Stimulated activated CD4-positive, alpha-beta T cell treated with anti-CD3 and anti-CD28 coated beads, TNF-alpha, amount 100 ng/mL, for 1 hour (primary cell): ENCODE results near the gene CYP21A2.

ENCODE experiments used
- DNase-seq, 3 donors: peaks; one replicate each; pipeline ENCODE4 v3.0.0-alpha.2; 2020; ENCODE audit warnings: low read depth in 3 of 3, low spot score in 1 of 3

The CYP21A2 gene

DNA sequence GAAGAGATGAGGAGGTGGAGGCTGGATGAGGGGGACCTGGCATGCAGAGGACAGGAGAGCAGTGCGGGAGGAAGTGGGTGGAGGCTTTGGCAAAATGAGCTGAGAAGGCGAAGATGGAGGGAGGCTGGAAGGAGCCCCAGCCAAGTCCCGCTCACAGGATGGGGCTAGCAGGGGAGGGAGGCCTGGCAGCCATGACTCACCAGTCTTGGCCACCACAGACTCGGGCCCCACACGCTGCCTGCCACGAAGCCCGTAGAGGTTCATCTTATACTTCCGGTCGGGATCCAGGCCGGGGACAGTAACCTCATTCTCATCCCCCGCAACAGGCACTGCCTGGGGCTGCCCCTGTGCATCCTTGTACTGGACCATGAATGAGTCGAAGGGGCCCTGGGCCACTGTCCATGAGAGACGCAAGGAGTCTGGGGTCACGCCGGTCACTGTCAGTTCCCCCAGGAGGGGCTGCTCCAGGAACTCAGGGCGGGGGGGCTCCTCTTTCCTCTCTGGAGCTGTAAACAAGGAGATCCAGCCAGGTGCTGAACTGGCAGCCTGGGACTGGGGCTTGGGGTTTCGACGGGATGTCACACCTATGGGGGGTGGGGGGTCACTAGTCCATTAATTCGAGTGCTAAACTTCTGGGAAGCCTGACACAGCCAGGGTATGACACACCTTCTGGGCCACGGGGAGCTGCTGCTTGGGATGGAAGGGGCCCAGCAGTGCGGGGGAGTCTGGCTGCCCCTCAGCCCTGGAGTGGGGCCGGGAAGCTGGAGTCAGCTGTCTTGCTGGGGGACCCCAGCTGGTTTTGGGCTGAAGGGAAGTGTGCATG lies 43.2 kb downstream of the CYP21A2 start:
- no peak for DNase-seq

DNA sequence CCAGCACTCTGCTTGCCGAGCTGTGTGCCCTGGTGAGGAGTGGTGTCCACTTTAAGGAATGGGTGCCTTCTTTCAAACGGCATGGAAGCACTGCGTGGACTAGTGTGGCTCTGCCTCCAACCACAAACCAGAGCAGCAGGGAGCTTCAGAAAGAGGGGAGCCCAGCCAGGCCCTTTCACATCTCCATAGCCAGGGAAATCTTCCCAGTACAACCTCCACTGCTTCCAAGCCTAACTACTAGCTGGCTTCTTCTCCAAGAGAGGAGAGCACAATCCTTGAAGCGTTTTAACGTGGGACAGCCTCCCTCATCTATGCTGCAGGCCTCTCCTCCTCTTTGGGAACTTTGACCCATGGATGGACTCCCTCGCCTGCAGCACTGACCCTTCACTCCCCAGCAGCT lies 44.3 kb downstream of the CYP21A2 start:
- DNase-seq, result no peak

DNA sequence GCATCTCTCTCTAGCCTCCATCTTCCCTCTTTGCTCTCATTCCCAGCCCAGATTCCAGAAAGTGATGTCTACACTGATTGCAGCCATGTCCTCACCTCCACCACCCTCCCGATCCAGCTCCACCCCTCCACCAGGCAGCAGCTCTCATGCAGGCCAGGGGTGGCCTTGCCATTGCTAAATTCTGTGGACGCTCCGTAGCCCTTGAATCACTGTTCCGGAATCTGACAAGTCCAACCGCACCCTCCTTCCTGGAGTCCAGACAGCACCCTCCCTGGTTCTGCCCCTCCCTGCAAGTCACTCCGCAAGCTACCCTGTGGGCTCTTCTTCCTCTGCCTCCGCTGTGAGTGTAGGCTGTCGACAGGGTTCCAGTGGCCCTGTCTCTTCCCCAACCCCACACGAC lies 44.7 kb downstream of the CYP21A2 start:
- no peak for DNase-seq

DNA sequence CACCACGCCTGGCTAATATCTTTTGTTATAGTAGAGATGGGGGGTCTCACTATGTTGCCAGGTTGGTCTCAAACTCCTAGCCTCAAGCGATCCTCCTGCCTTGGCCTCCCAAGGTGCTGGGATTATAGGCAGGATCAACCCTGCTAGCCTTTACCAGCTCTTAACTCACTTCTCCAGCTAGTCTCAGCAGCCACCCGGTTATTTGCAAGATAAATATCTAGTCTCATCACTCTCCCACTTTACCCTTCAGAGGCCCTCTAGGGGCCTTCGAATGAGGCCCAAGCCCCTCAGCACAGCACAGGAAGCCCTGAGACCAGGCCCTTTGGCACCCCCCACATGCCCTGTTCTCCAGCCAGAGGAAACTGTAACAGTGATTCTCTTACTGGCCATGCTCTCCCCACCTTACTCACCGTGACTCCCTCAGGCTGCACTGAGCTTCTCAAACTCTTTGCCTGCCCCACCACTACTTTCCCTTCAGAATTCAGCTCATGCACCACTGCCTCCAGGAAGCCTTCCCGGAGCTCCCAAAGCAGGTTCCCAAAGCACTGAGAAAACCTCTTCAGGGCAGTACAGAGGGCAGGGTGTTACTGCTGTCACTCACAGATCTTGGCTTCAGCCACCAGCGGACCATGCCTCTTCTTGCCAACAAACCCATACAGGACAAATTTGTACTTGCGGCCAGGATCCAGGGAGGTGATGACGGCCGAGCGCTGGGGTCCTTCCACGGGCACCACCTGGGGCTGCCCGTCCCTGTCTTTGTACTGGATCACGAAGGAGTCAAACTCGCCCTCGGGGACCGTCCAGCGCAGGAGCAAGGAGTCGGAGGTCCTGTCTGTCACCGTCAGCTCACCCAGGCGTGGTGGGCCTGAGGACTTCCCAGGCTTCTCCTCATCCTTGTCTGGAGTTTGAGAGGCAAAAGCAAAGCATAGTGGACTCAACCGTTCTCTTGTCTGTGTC lies 45.9 kb downstream of the CYP21A2 start:
- DNase-seq, result no peak

DNA sequence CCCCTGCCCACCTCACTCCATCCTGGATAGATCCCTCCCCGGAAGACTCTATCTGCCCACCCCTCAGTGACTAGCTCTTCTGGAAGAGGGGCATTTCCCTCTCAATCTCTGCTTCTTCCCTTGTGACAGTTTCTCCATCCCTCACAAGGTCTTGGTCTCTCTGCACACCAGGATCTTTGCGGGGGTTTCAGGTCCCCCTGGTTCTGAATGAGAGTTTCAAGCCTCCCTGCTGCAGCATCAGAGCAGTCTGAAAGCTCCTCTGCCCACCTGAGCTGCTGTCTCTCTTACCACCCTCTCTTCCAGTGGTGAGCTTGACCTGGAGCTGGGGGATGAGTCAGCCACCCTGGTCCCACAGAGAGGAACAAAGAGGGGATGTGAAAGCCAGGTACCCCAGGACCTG lies 46.6 kb downstream of the CYP21A2 start:
- no peak for DNase-seq

DNA sequence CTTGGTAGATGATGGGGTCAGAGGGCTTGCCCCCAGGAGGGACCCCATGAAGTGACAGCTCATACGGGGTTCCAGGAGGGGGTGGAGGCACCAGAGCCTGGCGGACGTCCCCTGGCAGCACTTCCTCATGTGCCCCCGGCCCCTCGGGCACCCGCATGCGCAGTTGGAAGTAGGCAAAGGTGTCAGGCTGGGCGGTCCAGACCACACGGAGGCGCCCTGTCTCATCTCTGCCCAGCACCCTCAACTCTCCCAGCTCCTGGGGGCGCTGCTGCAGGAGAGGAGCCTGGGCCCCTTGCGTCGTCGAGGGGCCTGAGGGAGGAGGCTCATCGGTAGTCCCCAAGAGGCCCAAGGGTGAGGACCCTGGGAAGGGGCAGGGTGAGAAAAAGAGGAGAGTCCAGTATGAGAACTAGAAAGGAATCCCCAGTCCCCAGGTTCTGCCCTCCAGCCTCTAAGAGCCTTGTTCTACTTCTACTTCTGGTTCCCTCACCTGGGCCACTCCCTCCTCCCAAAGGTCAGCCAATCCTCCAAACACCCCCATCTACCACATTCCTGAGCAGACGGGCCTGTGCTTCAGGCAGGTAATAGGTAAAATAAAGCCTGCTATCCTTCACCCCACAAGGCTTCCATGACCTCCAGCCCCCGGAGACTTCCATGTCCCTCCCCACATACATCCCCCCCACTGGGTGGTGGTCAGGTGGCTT lies 47.7 kb downstream of the CYP21A2 start:
- DNase-seq, result no peak

DNA sequence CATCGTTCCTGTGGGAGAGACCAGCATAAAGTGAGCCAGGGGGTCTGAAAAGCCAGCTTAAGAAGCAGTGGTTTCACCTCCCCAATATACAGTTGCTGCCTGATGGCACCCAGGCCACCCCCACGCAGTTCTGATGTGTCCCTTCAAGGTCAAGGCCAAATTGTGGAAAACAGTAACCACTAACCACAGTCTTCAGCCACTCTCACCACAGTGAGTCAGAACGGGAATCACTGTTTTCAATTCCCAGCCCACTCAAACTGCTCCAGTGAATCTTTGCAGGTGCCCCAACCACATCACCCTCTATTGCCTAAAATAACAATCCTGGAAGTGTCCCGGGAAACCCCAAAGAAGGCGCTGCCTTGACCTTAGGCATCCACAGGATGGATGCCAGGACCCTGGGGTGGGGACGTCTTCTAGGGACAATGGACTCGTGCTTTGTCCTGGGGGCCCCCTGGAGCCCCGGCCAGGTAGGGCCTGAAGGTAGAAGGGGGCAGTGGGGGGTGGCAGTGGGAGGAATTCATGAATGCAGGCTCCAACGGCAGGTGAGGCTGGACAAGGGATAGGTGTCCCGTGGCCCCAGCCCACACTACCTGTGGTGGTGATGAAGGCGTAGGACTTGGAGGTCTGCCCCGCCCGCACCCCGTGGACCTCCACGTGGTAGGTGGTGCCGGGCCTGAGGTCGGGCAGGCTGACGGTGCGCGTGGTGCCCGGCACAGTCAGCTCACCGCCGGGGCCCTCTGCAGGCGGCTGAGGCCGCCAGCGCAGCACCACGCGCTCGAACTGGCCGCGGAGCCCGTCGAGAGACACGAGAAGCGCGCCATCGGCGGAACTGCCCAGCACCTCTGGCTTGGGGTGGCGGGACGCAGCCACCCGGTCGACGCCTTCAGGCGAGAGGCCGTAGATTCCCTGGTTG lies 48.7 kb downstream of the CYP21A2 start:
- no peak for DNase-seq

DNA sequence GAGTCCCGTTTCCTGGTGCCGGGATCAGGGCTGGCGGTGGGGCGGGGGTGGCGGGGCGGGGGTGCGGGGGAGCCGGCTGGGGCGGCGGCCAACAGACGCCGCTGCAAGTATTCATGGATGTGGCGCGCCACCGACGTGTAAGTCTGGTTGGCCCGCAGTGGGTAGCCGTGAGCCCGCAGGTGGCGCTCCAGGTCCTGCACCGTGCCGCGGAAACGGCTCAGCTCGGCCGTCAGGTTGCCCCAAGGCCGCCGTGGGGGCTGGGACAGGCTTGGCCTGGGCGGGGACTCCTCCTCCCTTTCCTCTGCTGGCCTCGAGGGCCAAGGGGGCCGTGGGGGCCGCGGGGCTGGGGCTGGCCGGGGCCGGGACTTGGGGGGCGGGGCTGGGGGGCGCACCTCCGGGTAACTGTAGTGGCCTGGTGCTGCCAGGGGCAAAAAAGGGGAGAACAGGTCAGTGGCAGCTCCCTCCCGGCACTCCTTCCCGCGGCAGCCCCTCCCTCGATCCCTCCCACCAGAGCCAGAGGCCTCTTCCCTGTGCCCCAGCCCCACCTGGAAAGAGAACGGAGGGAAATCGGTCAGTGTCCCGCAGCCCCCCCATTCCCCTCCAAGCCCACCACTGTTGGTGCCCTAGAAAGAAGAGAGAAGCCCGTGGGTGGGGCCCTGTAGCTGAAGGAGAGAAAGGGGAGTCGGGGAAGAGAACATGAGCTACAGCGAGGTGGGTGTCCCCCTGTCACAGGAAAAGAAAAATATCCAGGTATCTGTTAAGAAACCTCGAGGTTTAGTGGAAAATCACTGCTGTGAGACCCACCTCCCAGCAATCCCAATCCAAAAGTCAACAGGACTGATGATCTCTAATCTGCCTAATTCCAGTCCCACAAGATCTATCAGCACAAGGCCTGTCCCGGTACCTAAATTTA lies 49.6 kb downstream of the CYP21A2 start:
- DNase-seq, result peak; percentile 25 to 56 (median 38)

DNA sequence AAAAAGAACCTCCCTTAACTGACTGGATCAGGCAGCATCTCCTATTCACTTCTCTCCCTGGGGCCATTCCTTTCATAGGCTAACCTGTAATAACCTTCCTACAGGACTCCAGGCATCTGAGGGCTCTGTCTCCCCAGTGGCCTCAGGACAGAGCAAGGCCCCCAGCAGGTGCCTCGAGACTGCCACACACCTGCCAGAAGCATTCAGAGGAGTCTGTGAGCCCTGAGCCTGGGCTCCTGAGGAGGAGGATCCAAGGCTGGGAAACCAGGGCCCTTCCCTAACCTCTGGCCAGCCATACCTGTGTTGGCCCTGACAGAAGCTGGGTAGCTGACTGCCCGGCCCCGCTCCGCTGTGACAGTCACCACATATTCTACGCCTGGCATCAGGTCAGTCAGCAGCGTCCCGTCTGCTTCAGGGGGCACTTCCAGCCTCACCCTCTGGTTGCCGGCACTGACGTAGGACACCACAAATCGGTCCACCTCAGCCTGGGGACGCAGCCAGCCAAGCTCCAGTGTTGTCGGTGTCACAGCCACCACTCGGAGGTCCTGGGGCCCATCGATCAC lies 50.4 kb downstream of the CYP21A2 start:
- no peak for DNase-seq

DNA sequence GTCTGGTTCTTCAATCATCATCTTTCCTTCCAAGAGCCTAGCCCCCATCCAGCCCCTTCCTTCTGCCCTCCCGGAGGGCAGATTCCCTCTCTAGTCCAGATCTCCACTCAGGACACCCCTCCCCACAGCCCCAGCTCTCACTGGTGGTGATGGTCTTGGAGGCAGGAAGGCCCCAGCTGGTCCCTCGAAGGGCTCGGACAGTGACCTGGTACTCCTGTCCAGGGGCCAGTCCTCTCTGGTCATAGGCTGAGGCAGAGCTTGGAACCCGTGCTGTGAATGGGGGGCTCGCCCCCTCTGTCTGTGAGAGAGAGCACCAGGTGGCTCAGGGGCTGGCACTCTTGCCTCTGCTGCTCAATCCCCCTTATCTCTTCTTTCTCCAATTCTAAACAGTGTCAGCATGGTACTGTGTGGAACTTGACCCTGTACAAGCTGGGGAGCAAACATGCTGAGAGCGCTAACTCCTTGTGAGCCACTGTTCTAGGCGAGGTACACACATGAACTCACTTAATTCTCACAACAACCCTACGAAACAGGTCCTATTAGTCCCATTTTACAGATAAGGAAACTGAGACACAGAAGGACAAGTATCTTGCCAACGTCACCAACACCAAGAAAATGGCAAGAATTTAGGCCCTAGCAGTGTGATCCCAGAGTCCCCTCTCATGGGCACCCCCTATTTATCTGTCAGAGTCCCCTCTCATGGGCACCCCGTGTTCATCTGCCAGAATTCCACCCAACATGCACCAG lies 51.0 kb downstream of the CYP21A2 start:
- DNase-seq, result no peak
